ENCODE measurements around the gene GARNL3.

GRCh38 chr9:127253446-127253845, 11.1 kb upstream of the GARNL3 start:
- TF ChIP-seq CTCF (IDR thresholded peaks at IDR 0.05; ENCODE audit: insufficient read depth, low read length) (no peak), POLR2AphosphoS5 (IDR thresholded peaks at IDR 0.05; ENCODE audit: low read depth) (no peak), GABPA (IDR thresholded peaks at IDR 0.05; ENCODE audit: low read depth) (no peak), REST (IDR thresholded peaks at IDR 0.05; ENCODE audit: insufficient replicate concordance, low read depth) (no peak)

All from HL-60 (cell line).